ENCODE data around the gene SYNCRIP.

DNA sequence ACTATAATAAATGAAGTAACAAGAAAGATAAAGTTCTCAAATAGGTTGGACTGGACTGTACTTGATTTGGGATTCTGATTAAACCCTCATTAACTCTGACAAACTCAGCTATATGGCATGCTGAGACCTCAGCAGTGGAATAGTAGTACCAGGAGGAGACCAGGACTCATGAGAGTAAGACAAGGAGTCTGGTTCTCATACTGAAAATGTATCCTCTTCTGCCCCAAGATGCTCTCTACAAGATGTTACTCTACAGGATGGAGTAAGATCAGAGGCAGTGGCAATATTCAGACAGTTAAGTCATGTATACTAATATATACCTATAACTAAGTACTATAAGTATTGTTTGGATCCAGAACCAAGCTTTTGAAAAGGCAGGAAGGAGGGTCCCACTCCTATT is 31.9 kb upstream of the SYNCRIP start:
- TF ChIP-seq, protein P1, sequence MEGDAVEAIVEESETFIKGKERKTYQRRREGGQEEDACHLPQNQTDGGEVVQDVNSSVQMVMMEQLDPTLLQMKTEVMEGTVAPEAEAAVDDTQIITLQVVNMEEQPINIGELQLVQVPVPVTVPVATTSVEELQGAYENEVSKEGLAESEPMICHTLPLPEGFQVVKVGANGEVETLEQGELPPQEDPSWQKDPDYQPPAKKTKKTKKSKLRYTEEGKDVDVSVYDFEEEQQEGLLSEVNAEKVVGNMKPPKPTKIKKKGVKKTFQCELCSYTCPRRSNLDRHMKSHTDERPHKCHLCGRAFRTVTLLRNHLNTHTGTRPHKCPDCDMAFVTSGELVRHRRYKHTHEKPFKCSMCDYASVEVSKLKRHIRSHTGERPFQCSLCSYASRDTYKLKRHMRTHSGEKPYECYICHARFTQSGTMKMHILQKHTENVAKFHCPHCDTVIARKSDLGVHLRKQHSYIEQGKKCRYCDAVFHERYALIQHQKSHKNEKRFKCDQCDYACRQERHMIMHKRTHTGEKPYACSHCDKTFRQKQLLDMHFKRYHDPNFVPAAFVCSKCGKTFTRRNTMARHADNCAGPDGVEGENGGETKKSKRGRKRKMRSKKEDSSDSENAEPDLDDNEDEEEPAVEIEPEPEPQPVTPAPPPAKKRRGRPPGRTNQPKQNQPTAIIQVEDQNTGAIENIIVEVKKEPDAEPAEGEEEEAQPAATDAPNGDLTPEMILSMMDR (IDR thresholded peaks at IDR 0.05) = no peak
- TF ChIP-seq EP300 (IDR thresholded peaks at IDR 0.05) (no peak), POLR2A (IDR thresholded peaks at IDR 0.05; ENCODE audit: low read depth) (no peak)
